HL-60 (cell line): Measurements from ENCODE around the gene VIPR2.

Experiments used
- CTCF ChIP-seq: IDR thresholded peaks from one replicate; pipeline ENCODE4 v1.5.1; 2011; ENCODE audit warnings: low read length, control low read depth, inconsistent platforms; ENCODE audit not compliant: insufficient read depth
- REST ChIP-seq: IDR thresholded peaks from 2 replicates; pipeline ENCODE4 v1.6.1; 2012; ENCODE audit warnings: low read depth; ENCODE audit not compliant: insufficient replicate concordance

- no peak for TF ChIP-seq CTCF
- no peak for TF ChIP-seq REST
These were observed 43.3 kb upstream of the VIPR2 start for GRCh38 chr7:159188011-159188410.
